HepG2 (cell line): ENCODE results near the gene DAD1. TPM values are rescaled to one million over a fixed set of nuclear protein-coding genes. Genes with fewer than 3 reads are reported as not detected.

Experiments used
- CBX5 ChIP-seq: sonication (generic); formaldehyde crosslinking; IDR thresholded peaks from 2 replicates; pipeline ENCODE4 v1.4.0; 2020; ENCODE audit warnings: missing genetic modification reagents, borderline replicate concordance
- CCAR2 ChIP-seq: fragments of 200-400 bp; formaldehyde crosslinking; optimal IDR thresholded peaks from 2 replicates; pipeline ENCODE3; 2018; ENCODE audit warnings: low read depth, mild to moderate bottlenecking, low read length, moderate library complexity
- CENPT ChIP-seq: sonication (generic); formaldehyde crosslinking; IDR thresholded peaks from 2 replicates; pipeline ENCODE4 v1.8.0; 2022; ENCODE audit warnings: low read depth, mild to moderate bottlenecking, moderate library complexity, missing genetic modification reagents
- CERS6 ChIP-seq: sonication (generic); formaldehyde crosslinking; IDR thresholded peaks from 2 replicates; pipeline ENCODE4 v1.5.0; 2020; ENCODE audit warnings: missing genetic modification reagents
- DPF2 ChIP-seq: sonication (generic); formaldehyde crosslinking; IDR thresholded peaks from 2 replicates; pipeline ENCODE4 v1.4.0; 2020; ENCODE audit warnings: mild to moderate bottlenecking, low read depth, missing genetic modification reagents, borderline replicate concordance
- EEA1 ChIP-seq: sonication (generic); formaldehyde crosslinking; IDR thresholded peaks from 2 replicates; pipeline ENCODE4 v1.5.1; 2020; ENCODE audit warnings: mild to moderate bottlenecking, missing genetic modification reagents, borderline replicate concordance
- ETV5 ChIP-seq: IDR thresholded peaks from 2 replicates; pipeline ENCODE4 v1.6.1; 2018; ENCODE audit warnings: missing biosample characterization, missing genetic modification reagents, inconsistent platforms, borderline replicate concordance
- GLMP ChIP-seq: sonication (generic); formaldehyde crosslinking; IDR thresholded peaks from 2 replicates; pipeline ENCODE4 v1.9.0; 2021; ENCODE audit warnings: missing genetic modification reagents, mild to moderate bottlenecking, borderline replicate concordance
- HOXA5 ChIP-seq: sonication (generic); formaldehyde crosslinking; IDR thresholded peaks from 2 replicates; pipeline ENCODE4 v1.4.0; 2020; ENCODE audit warnings: missing genetic modification reagents
- HOXD1 ChIP-seq: sonication (generic); formaldehyde crosslinking; IDR thresholded peaks from 2 replicates; pipeline ENCODE4 v1.5.0; 2020; ENCODE audit warnings: missing genetic modification reagents
- KLF13 ChIP-seq: sonication (generic); formaldehyde crosslinking; IDR thresholded peaks from 2 replicates; pipeline ENCODE4 v1.4.0; 2020; ENCODE audit warnings: mild to moderate bottlenecking, missing genetic modification reagents
- MXD4 ChIP-seq: IDR thresholded peaks from 2 replicates; pipeline ENCODE4 v1.6.1; 2016; ENCODE audit warnings: mild to moderate bottlenecking, missing biosample characterization, missing genetic modification reagents
- NCOA5 ChIP-seq: sonication (generic); formaldehyde crosslinking; IDR thresholded peaks from 2 replicates; pipeline ENCODE4 v1.4.0; 2020; ENCODE audit warnings: missing genetic modification reagents
- RBM39 ChIP-seq: fragments of 200-400 bp; formaldehyde crosslinking; IDR thresholded peaks from one replicate; pipeline ENCODE4 v1.6.1; 2018; ENCODE audit warnings: antibody characterized with exemption, mild to moderate bottlenecking, low read depth, low read length; ENCODE audit not compliant: poor library complexity, severe bottlenecking
- SRSF9 ChIP-seq: fragments of 200-400 bp; formaldehyde crosslinking; IDR thresholded peaks from 2 replicates; pipeline ENCODE4 v1.6.1; 2018; ENCODE audit warnings: borderline replicate concordance, mild to moderate bottlenecking, low read depth, low read length; ENCODE audit not compliant: insufficient read depth, poor library complexity, severe bottlenecking
- ZHX1 ChIP-seq: sonication (generic); formaldehyde crosslinking; IDR thresholded peaks from 2 replicates; pipeline ENCODE4 v1.8.1; 2022; ENCODE audit warnings: low read depth, mild to moderate bottlenecking, missing genetic modification reagents
- ZMYM4 ChIP-seq: sonication (generic); formaldehyde crosslinking; IDR thresholded peaks from 2 replicates; pipeline ENCODE4 v1.8.1; 2023; ENCODE audit warnings: mild to moderate bottlenecking, missing genetic modification reagents
- ZNF24 ChIP-seq: fragments of 450-650 bp; IDR thresholded peaks from 2 replicates; pipeline ENCODE4 v1.6.1; 2017; ENCODE audit warnings: antibody characterized with exemption, mild to moderate bottlenecking
- ZNF274 ChIP-seq: sonication (generic); formaldehyde crosslinking; IDR thresholded peaks from 2 replicates; pipeline ENCODE4 v1.5.1; 2020; ENCODE audit warnings: mild to moderate bottlenecking, missing genetic modification reagents
- ZNF33B ChIP-seq: sonication (generic); formaldehyde crosslinking; IDR thresholded peaks from 2 replicates; pipeline ENCODE4 v1.5.1; 2020; ENCODE audit warnings: mild to moderate bottlenecking, missing genetic modification reagents
- ZNF589 ChIP-seq: sonication (generic); formaldehyde crosslinking; conservative IDR thresholded peaks from 2 replicates; pipeline ENCODE4 v1.8.0; 2022; ENCODE audit warnings: mild to moderate bottlenecking, moderate library complexity, missing genetic modification reagents
- ZNF678 ChIP-seq: sonication (generic); formaldehyde crosslinking; IDR thresholded peaks from 2 replicates; pipeline ENCODE4 v1.4.0; 2020; ENCODE audit warnings: mild to moderate bottlenecking, missing genetic modification reagents
- ZNF724P ChIP-seq: sonication (generic); formaldehyde crosslinking; IDR thresholded peaks from 2 replicates; pipeline ENCODE4 v1.8.0; 2022; ENCODE audit warnings: missing genetic modification reagents, borderline replicate concordance
- ZSCAN31 ChIP-seq: sonication (generic); formaldehyde crosslinking; IDR thresholded peaks from 2 replicates; pipeline ENCODE4 v1.5.0; 2020; ENCODE audit warnings: low read depth, mild to moderate bottlenecking, missing genetic modification reagents
- polyA plus RNA-seq, 8 experiments: library from polyadenylated mRNA; depleted of rRNA in 3 of 8; stranded (reverse) in 7 of 8; unstranded in 1 of 8; fragments of >200 nt; fragmentation: Illumina TruSeq in 4 of 8; extraction: Trizol in 4 of 8; gene quantifications; 2 replicates each; pipeline versions ENCODE4 v1.2.1 to v1.2.3, GENCODE V29; 2011 to 2016; ENCODE audit warnings: low read depth in 4 of 8, missing spikeins in 1 of 8, mixed read lengths in 1 of 8; ENCODE audit not compliant: insufficient read depth in 1 of 8
- total RNA-seq, 5 experiments: library from RNA; depleted of rRNA; stranded (reverse); fragments of >200 nt; fragmentation: Illumina TruSeq; extraction: Trizol; gene quantifications; 2 replicates each; pipeline ENCODE4 v1.2.3, GENCODE V29; 2016; ENCODE audit warnings: low read depth in 1 of 5

The DAD1 gene
- total and polyA plus RNA-seq, 2 of the 13 experiments (the other 11 are each of a cell fraction or from before 2014, with no cell fraction given): 558 to 626 TPM

GRCh38 chr14:22597771-22598098, 8.7 kb upstream of the DAD1 start (continued):
- no peak for TF ChIP-seq ETV5 (CRISPR knock-in tag)
- no peak for TF ChIP-seq ZNF24
- TF ChIP-seq CBX5 (CRISPR knock-in tag): no peak
- no peak for TF ChIP-seq CCAR2
- TF ChIP-seq ZNF724P (CRISPR knock-in tag): 0 out of 2 replicates have a peak, but pooled peaks have one; percentile 36
- TF ChIP-seq NCOA5 (CRISPR knock-in tag): 0 out of 2 replicates have a peak, but pooled peaks have one; percentile 29
- TF ChIP-seq ZNF589: 0 out of 2 replicates have a peak, but pooled peaks have one; percentile 14
- TF ChIP-seq CENPT (CRISPR knock-in tag): no peak
- TF ChIP-seq EEA1 (CRISPR knock-in tag): no peak
- TF ChIP-seq ZMYM4 (CRISPR knock-in tag): no peak
- TF ChIP-seq KLF13 (CRISPR knock-in tag): no peak
- no peak for TF ChIP-seq MXD4 (CRISPR knock-in tag)
- no peak for TF ChIP-seq CERS6 (CRISPR knock-in tag)
- TF ChIP-seq ZNF33B (CRISPR knock-in tag): 0 out of 2 replicates have a peak, but pooled peaks have one; percentile 67
- TF ChIP-seq ZNF678: 0 out of 2 replicates have a peak, but pooled peaks have one; percentile 33
- TF ChIP-seq HOXD1 (CRISPR knock-in tag): no peak
- no peak for TF ChIP-seq ZSCAN31 (CRISPR knock-in tag)
- TF ChIP-seq SRSF9: no peak
- no peak for TF ChIP-seq HOXA5
- no peak for TF ChIP-seq GLMP
- no peak for TF ChIP-seq RBM39
- TF ChIP-seq ZHX1 (CRISPR knock-in tag): no peak
- TF ChIP-seq DPF2 (CRISPR knock-in tag): no peak
- no peak for TF ChIP-seq ZNF274
